HG02610 (cell line): ENCODE results near the gene SPAG8.

Source experiments
- ATAC-seq: cut with Tn5 transposase; IDR thresholded peaks from one replicate; pipeline ENCODE4 v1.9.1; 2021; ENCODE audit warnings: mild to moderate bottlenecking, moderate library complexity; ENCODE audit not compliant: unreplicated experiment

SPAG8 gene

GRCh38 chr9:35840881-35841644 lies 29.0 kb upstream of the SPAG8 start:
- ATAC-seq = no peak

- no peak for ATAC-seq
These were observed 27.9 kb upstream of the SPAG8 start for GRCh38 chr9:35839926-35840325.

- no peak for ATAC-seq
These were observed 24.5 kb upstream of the SPAG8 start for GRCh38 chr9:35836595-35836994.

GRCh38 chr9:35835766-35836165 lies 23.7 kb upstream of the SPAG8 start:
- no peak for ATAC-seq

- no peak for ATAC-seq
These were observed 23.2 kb upstream of the SPAG8 start for GRCh38 chr9:35835216-35835632.

GRCh38 chr9:35834260-35835215 lies 22.5 kb upstream of the SPAG8 start:
- no peak for ATAC-seq

GRCh38 chr9:35832814-35833213 lies 20.8 kb upstream of the SPAG8 start:
- no peak for ATAC-seq

- no peak for ATAC-seq
These were observed 19.0 kb upstream of the SPAG8 start for GRCh38 chr9:35831040-35831439.

GRCh38 chr9:35829764-35830096 lies 17.7 kb upstream of the SPAG8 start:
- ATAC-seq = no peak

GRCh38 chr9:35829084-35829763 lies 17.2 kb upstream of the SPAG8 start, which contains the start of gene TMEM8B:
Gene TMEM8B (plus strand): TSS chr9:35829228. CDS start chr9:35829448, 220 bp downstream.
- ATAC-seq = peak; percentile 66

- no peak for ATAC-seq
These were observed 16.6 kb upstream of the SPAG8 start, which contains the start of gene FAM221B for GRCh38 chr9:35828716-35829083. Gene FAM221B (minus strand): TSS chr9:35828732. CDS start chr9:35826161, 2,571 bp downstream.

GRCh38 chr9:35827486-35827885 lies 15.4 kb upstream of the SPAG8 start:
- no peak for ATAC-seq

GRCh38 chr9:35826071-35826701 lies 14.1 kb upstream of the SPAG8 start:
- peak; percentile 50 for ATAC-seq

- no peak for ATAC-seq
These were observed 10.9 kb upstream of the SPAG8 start for GRCh38 chr9:35822926-35823325.

- ATAC-seq = no peak
These were observed 8.0 kb upstream of the SPAG8 start for GRCh38 chr9:35820076-35820475.

GRCh38 chr9:35818341-35818740 lies 6.3 kb upstream of the SPAG8 start:
- ATAC-seq = no peak

- no peak for ATAC-seq
These were observed 4.6 kb upstream of the SPAG8 start for GRCh38 chr9:35816708-35817107.

GRCh38 chr9:35814841-35815543 lies 2.9 kb upstream of the SPAG8 start, which contains the start of gene HINT2:
Gene HINT2 (minus strand): TSS chr9:35815042. CDS start chr9:35814979, 63 bp downstream.
- ATAC-seq = peak; percentile 71

GRCh38 chr9:35814106-35814840 lies 2.2 kb upstream of the SPAG8 start:
- peak; percentile 4 for ATAC-seq
